ENCODE measurements around the gene GALNT18. TPM values are rescaled to one million over a fixed set of nuclear protein-coding genes. Genes with fewer than 3 reads are reported as not detected.

The GALNT18 gene
- total RNA-seq, 1 donor from 2014 or later: 11.7 TPM

- no peak for TF ChIP-seq CTCF (conservative IDR thresholded peaks at IDR 0.05)
- H3K27me3 Mint-ChIP-seq: peaks cover 20% of the 10 kb centered on the region
Observed at GRCh38 chr11:11499300-11499699, 122.5 kb downstream of the GALNT18 start.

GRCh38 chr11:11498195-11498594 is 123.6 kb downstream of the GALNT18 start:
- peaks cover 20% of the 10 kb centered on the region for H3K4me1 Mint-ChIP-seq (ENCODE audit: unreplicated experiment)
- no peak for TF ChIP-seq CTCF (conservative IDR thresholded peaks at IDR 0.05)

More at GRCh38 chr11:11499300-11499699, 122.5 kb downstream of the GALNT18 start:
- Mint-ChIP-seq H3K4me3 (no peak overlapping the region), H3K36me3 (no peaks in the 10 kb centered on the region), H3K4me1 (ENCODE audit: unreplicated experiment) (peaks cover 20% of the 10 kb centered on the region), H3K27ac (no peak overlapping the region), H3K9me3 (no peaks in the 10 kb centered on the region)
- DNase-seq (ENCODE audit: extremely low spot score, unreplicated experiment): no peak

GRCh38 chr11:11496879-11497278 is 124.9 kb downstream of the GALNT18 start:
- no peaks in the 10 kb centered on the region for H3K9me3 Mint-ChIP-seq
- DNase-seq (ENCODE audit: extremely low spot score, unreplicated experiment): no peak
- H3K4me1 Mint-ChIP-seq (ENCODE audit: unreplicated experiment): peaks cover 9% of the 10 kb centered on the region
- peaks cover 23% of the 10 kb centered on the region for H3K27me3 Mint-ChIP-seq
- H3K27ac Mint-ChIP-seq: no peak overlapping the region
- no peak overlapping the region for H3K4me3 Mint-ChIP-seq
- H3K36me3 Mint-ChIP-seq: no peaks in the 10 kb centered on the region
- TF ChIP-seq CTCF (conservative IDR thresholded peaks at IDR 0.05): no peak

More at GRCh38 chr11:11498195-11498594, 123.6 kb downstream of the GALNT18 start:
- Mint-ChIP-seq H3K36me3 (no peaks in the 10 kb centered on the region), H3K27ac (no peak overlapping the region), H3K27me3 (peaks cover 21% of the 10 kb centered on the region), H3K9me3 (no peaks in the 10 kb centered on the region), H3K4me3 (no peak overlapping the region)
- no peak for DNase-seq (ENCODE audit: extremely low spot score, unreplicated experiment)

GRCh38 chr11:11494348-11494747 is 127.5 kb downstream of the GALNT18 start:
- TF ChIP-seq CTCF (conservative IDR thresholded peaks at IDR 0.05): no peak
- no peak for DNase-seq (ENCODE audit: extremely low spot score, unreplicated experiment)
- Mint-ChIP-seq H3K36me3 (no peaks in the 10 kb centered on the region), H3K9me3 (no peaks in the 10 kb centered on the region), H3K27me3 (peaks cover 28% of the 10 kb centered on the region), H3K4me1 (ENCODE audit: unreplicated experiment) (no peaks in the 10 kb centered on the region), H3K27ac (no peak overlapping the region), H3K4me3 (no peak overlapping the region)

- H3K27ac Mint-ChIP-seq: no peak overlapping the region
- TF ChIP-seq CTCF (conservative IDR thresholded peaks at IDR 0.05): no peak
- H3K4me1 Mint-ChIP-seq (ENCODE audit: unreplicated experiment): no peaks in the 10 kb centered on the region
- H3K36me3 Mint-ChIP-seq: no peaks in the 10 kb centered on the region
- H3K4me3 Mint-ChIP-seq: no peak overlapping the region
- no peak for DNase-seq (ENCODE audit: extremely low spot score, unreplicated experiment)
- no peaks in the 10 kb centered on the region for H3K9me3 Mint-ChIP-seq
- peaks cover 34% of the 10 kb centered on the region for H3K27me3 Mint-ChIP-seq
Observed at GRCh38 chr11:11493698-11494097, 128.1 kb downstream of the GALNT18 start.

GRCh38 chr11:11491589-11491988 is 130.2 kb downstream of the GALNT18 start:
- no peaks in the 10 kb centered on the region for H3K9me3 Mint-ChIP-seq
- no peak for DNase-seq (ENCODE audit: extremely low spot score, unreplicated experiment)
- peaks cover 39% of the 10 kb centered on the region for H3K27me3 Mint-ChIP-seq
- H3K27ac Mint-ChIP-seq: no peak overlapping the region
- H3K4me3 Mint-ChIP-seq: no peak overlapping the region
- no peaks in the 10 kb centered on the region for H3K36me3 Mint-ChIP-seq
- no peak for TF ChIP-seq CTCF (conservative IDR thresholded peaks at IDR 0.05)
- H3K4me1 Mint-ChIP-seq (ENCODE audit: unreplicated experiment): no peaks in the 10 kb centered on the region

All from type B pancreatic cell (in vitro differentiated cells).